H1 (cell line): ENCODE measurements around the gene ZNF681. TPM values are rescaled to one million over a fixed set of nuclear protein-coding genes. Genes with fewer than 3 reads are reported as not detected.

Experiments used
- BRCA1 ChIP-seq: IDR thresholded peaks from 2 replicates; pipeline ENCODE4 v1.6.1; 2012; ENCODE audit warnings: low read depth, low read length, improper control_type of control experiment
- EGR1 ChIP-seq: IDR thresholded peaks from 2 replicates; pipeline ENCODE4 v1.6.1; 2011; ENCODE audit warnings: low read depth, low read length, borderline replicate concordance
- GTF2F1 ChIP-seq: IDR thresholded peaks from 2 replicates; pipeline ENCODE4 v1.6.1; 2012; ENCODE audit warnings: low read depth, low read length, improper control_type of control experiment, borderline replicate concordance
- POU5F1 ChIP-seq: IDR thresholded peaks from 2 replicates; pipeline ENCODE4 v1.6.1; 2011; ENCODE audit warnings: low read depth, mild to moderate bottlenecking, low read length, moderate library complexity
- polyA plus RNA-seq, 7 experiments: library from polyadenylated mRNA; depleted of rRNA in 3 of 7; stranded (reverse) in 5 of 7; unstranded in 2 of 7; fragments of >200 nt in 5 of 7; fragments of 200-250 nt in 2 of 7; gene quantifications; 1 replicate in 5 of 7; 2 replicates in 1 of 7; 4 replicates in 1 of 7; pipeline versions ENCODE4 v1.2.1 to v1.2.3, GENCODE V29; 2011 to 2013; ENCODE audit warnings: missing spikeins in 2 of 7, mixed read lengths in 2 of 7
- total RNA-seq: library from RNA; stranded (reverse); fragmentation: NEBNext Ultra II Directional; extraction: Animal tissue kit (Norgen Biotek cat#: 25700); gene quantifications from 2 replicates; pipeline ENCODE4 v1.2.1, GENCODE V29; 2021

ZNF681 gene
- total and polyA plus RNA-seq, 2 of the 8 experiments (the other 6 are each of a cell fraction or from before 2014, with no cell fraction given) = 1.1 to 6.8 TPM

GRCh38 chr19:23766951-23767350 lies 8.3 kb upstream of the ZNF681 start (continued):
- TF ChIP-seq GTF2F1 = no peak
- no peak for TF ChIP-seq BRCA1
- no peak for TF ChIP-seq EGR1
- TF ChIP-seq POU5F1 = no peak
- TF ChIP-seq, all 59 proteins: peak for 0
